ENCODE data around the gene CDH4. TPM values are rescaled to one million over a fixed set of nuclear protein-coding genes. Genes with fewer than 3 reads are reported as not detected.

The CDH4 gene
- total RNA-seq, 1 donor from 2014 or later: 3.2 TPM

GRCh38 chr20:61257611-61258010 lies 5.5 kb downstream of the CDH4 start:
- no peak for FAIRE-seq
- Histone ChIP-seq H3K9me3 (ENCODE audit: insufficient read depth, low read depth, low read length) (no peaks in the 10 kb centered on the region), H3K79me2 (ENCODE audit: insufficient read depth, low read length) (peaks cover 31% of the 10 kb centered on the region), H4K20me1 (ENCODE audit: insufficient read depth, low read length) (peaks cover 11% of the 10 kb centered on the region), H3K4me2 (ENCODE audit: low read length) (no peak overlapping the region), H3K27ac (ENCODE audit: low read depth, low read length) (no peak overlapping the region), H3K9ac (ENCODE audit: low read length) (no peak overlapping the region), H3K4me1 (ENCODE audit: insufficient read depth, low read length) (peaks cover 35% of the 10 kb centered on the region), H2AFZ (ENCODE audit: low read depth, low read length) (no peak overlapping the region), H3K27me3 (ENCODE audit: insufficient read depth, low read length) (no peaks in the 10 kb centered on the region), H3K36me3 (ENCODE audit: insufficient read depth, low read length) (no peaks in the 10 kb centered on the region), H3K4me3 (ENCODE audit: insufficient read depth, low read depth, low read length) (no peak overlapping the region)
- Mint-ChIP-seq H3K4me3 (ENCODE audit: unreplicated experiment) (no peak overlapping the region), H3K36me3 (ENCODE audit: low read depth, unreplicated experiment) (peaks cover 5% of the 10 kb centered on the region), H3K4me1 (ENCODE audit: low read depth, unreplicated experiment) (peaks cover 6% of the 10 kb centered on the region), H3K9me3 (ENCODE audit: unreplicated experiment) (no peaks in the 10 kb centered on the region), H3K27me3 (ENCODE audit: low read depth, unreplicated experiment) (peaks cover 23% of the 10 kb centered on the region), H3K27ac (ENCODE audit: unreplicated experiment) (no peak overlapping the region)
- no peak for DNase-seq (ENCODE audit: low read depth)
- TF ChIP-seq CTCF (IDR thresholded peaks at IDR 0.05; ENCODE audit: insufficient read depth, low read depth, low read length): no peak
- no peak for TF ChIP-seq EZH2 (IDR thresholded peaks at IDR 0.05; ENCODE audit: insufficient read depth, low read length)

- Histone ChIP-seq H3K79me2 (ENCODE audit: insufficient read depth, low read length) (peaks cover 25% of the 10 kb centered on the region), H3K4me3 (ENCODE audit: insufficient read depth, low read depth, low read length) (no peak overlapping the region), H4K20me1 (ENCODE audit: insufficient read depth, low read length) (peaks cover 21% of the 10 kb centered on the region), H3K9ac (ENCODE audit: low read length) (no peak overlapping the region), H3K4me1 (ENCODE audit: insufficient read depth, low read length) (peaks cover 20% of the 10 kb centered on the region), H3K9me3 (ENCODE audit: insufficient read depth, low read depth, low read length) (no peaks in the 10 kb centered on the region), H3K4me2 (ENCODE audit: low read length) (no peak overlapping the region), H3K27me3 (ENCODE audit: insufficient read depth, low read length) (no peaks in the 10 kb centered on the region), H3K27ac (ENCODE audit: low read depth, low read length) (no peak overlapping the region), H3K36me3 (ENCODE audit: insufficient read depth, low read length) (no peaks in the 10 kb centered on the region), H2AFZ (ENCODE audit: low read depth, low read length) (no peak overlapping the region)
- H3K9me3 Mint-ChIP-seq (ENCODE audit: unreplicated experiment): peaks cover 3% of the 10 kb centered on the region
- H3K4me3 Mint-ChIP-seq (ENCODE audit: unreplicated experiment): peak overlapping the region; percentile 25
- H3K4me1 Mint-ChIP-seq (ENCODE audit: low read depth, unreplicated experiment): peaks cover 2% of the 10 kb centered on the region
- no peak overlapping the region for H3K27ac Mint-ChIP-seq (ENCODE audit: unreplicated experiment)
- DNase-seq (ENCODE audit: low read depth) (no peak), FAIRE-seq (no peak)
- peaks cover 5% of the 10 kb centered on the region for H3K36me3 Mint-ChIP-seq (ENCODE audit: low read depth, unreplicated experiment)
- H3K27me3 Mint-ChIP-seq (ENCODE audit: low read depth, unreplicated experiment): peaks cover 25% of the 10 kb centered on the region
- TF ChIP-seq CTCF (IDR thresholded peaks at IDR 0.05; ENCODE audit: insufficient read depth, low read depth, low read length) (no peak), EZH2 (IDR thresholded peaks at IDR 0.05; ENCODE audit: insufficient read depth, low read length) (no peak)
Observed at GRCh38 chr20:61259741-61260140, 7.7 kb downstream of the CDH4 start.

GRCh38 chr20:61260905-61261304 lies 8.8 kb downstream of the CDH4 start:
- Mint-ChIP-seq H3K4me1 (ENCODE audit: low read depth, unreplicated experiment) (peaks cover 2% of the 10 kb centered on the region), H3K4me3 (ENCODE audit: unreplicated experiment) (no peak overlapping the region), H3K9me3 (ENCODE audit: unreplicated experiment) (peaks cover 7% of the 10 kb centered on the region), H3K36me3 (ENCODE audit: low read depth, unreplicated experiment) (peaks cover 7% of the 10 kb centered on the region), H3K27me3 (ENCODE audit: low read depth, unreplicated experiment) (peaks cover 30% of the 10 kb centered on the region), H3K27ac (ENCODE audit: unreplicated experiment) (no peak overlapping the region)
- no peak overlapping the region for H3K9ac ChIP-seq (ENCODE audit: low read length)
- H3K27me3 ChIP-seq (ENCODE audit: insufficient read depth, low read length): no peaks in the 10 kb centered on the region
- H2AFZ ChIP-seq (ENCODE audit: low read depth, low read length): no peak overlapping the region
- FAIRE-seq (no peak), DNase-seq (ENCODE audit: low read depth) (no peak)
- no peaks in the 10 kb centered on the region for H3K36me3 ChIP-seq (ENCODE audit: insufficient read depth, low read length)
- H4K20me1 ChIP-seq (ENCODE audit: insufficient read depth, low read length): peaks cover 30% of the 10 kb centered on the region
- no peak overlapping the region for H3K27ac ChIP-seq (ENCODE audit: low read depth, low read length)
- H3K4me3 ChIP-seq (ENCODE audit: insufficient read depth, low read depth, low read length): no peak overlapping the region
- no peaks in the 10 kb centered on the region for H3K9me3 ChIP-seq (ENCODE audit: insufficient read depth, low read depth, low read length)
- no peak for TF ChIP-seq CTCF (IDR thresholded peaks at IDR 0.05; ENCODE audit: insufficient read depth, low read depth, low read length)
- TF ChIP-seq EZH2 (IDR thresholded peaks at IDR 0.05; ENCODE audit: insufficient read depth, low read length): no peak
- no peak overlapping the region for H3K4me2 ChIP-seq (ENCODE audit: low read length)
- peaks cover 9% of the 10 kb centered on the region for H3K4me1 ChIP-seq (ENCODE audit: insufficient read depth, low read length)
- H3K79me2 ChIP-seq (ENCODE audit: insufficient read depth, low read length): peaks cover 32% of the 10 kb centered on the region

All from astrocyte (in vitro differentiated cells and primary cell).